Ramos (cell line): ENCODE measurements around the gene SCAF11.

ENCODE experiments used
- in situ Hi-C: fragments of 300-500 bp; cut with MboI; formaldehyde crosslinking; loops from one replicate; pipeline ENCODE4 v1.14.3; 2022; ENCODE audit warnings: low sequenced_read_pairs; ENCODE audit not compliant: unreplicated experiment

SCAF11 gene

GRCh38 chr12:45928309-45928708 lies 62.1 kb downstream of the SCAF11 start:
- in situ Hi-C loops, result no loop called here

GRCh38 chr12:45918818-45919217 lies 71.6 kb downstream of the SCAF11 start:
- in situ Hi-C loops, result no loop called here

GRCh38 chr12:45915405-45915804 lies 75.0 kb downstream of the SCAF11 start:
- in situ Hi-C loops, result no loop called here

GRCh38 chr12:45914090-45914489 lies 76.3 kb downstream of the SCAF11 start:
- in situ Hi-C loops, result no loop called here

GRCh38 chr12:45913631-45914030 lies 76.7 kb downstream of the SCAF11 start:
- in situ Hi-C loops, result no loop called here

- in situ Hi-C loops, result no loop called here
Measured at GRCh38 chr12:45912774-45913173, 77.6 kb downstream of the SCAF11 start.

- in situ Hi-C loops, result no loop called here
Measured at GRCh38 chr12:45909041-45909713, 81.2 kb downstream of the SCAF11 start.

GRCh38 chr12:45907955-45908354 lies 82.4 kb downstream of the SCAF11 start:
- in situ Hi-C loops, result no loop called here

GRCh38 chr12:45898094-45898493 lies 92.3 kb downstream of the SCAF11 start:
- in situ Hi-C loops, result no loop called here

- in situ Hi-C loops, result no loop called here
Measured at GRCh38 chr12:45895961-45896360, 94.4 kb downstream of the SCAF11 start.

GRCh38 chr12:45893240-45893639 lies 97.1 kb downstream of the SCAF11 start:
- in situ Hi-C loops, result no loop called here

- in situ Hi-C loops, result no loop called here
Measured at GRCh38 chr12:45890276-45890675, 100.1 kb downstream of the SCAF11 start.

GRCh38 chr12:45887544-45887943 lies 102.8 kb downstream of the SCAF11 start:
- in situ Hi-C loops, result no loop called here

- in situ Hi-C loops, result no loop called here
Measured at GRCh38 chr12:45886685-45887084, 103.7 kb downstream of the SCAF11 start.

- in situ Hi-C loops, result no loop called here
Measured at GRCh38 chr12:45883187-45883586, 107.2 kb downstream of the SCAF11 start.

- in situ Hi-C loops, result no loop called here
Measured at GRCh38 chr12:45880533-45880932, 109.8 kb downstream of the SCAF11 start.

- in situ Hi-C loops, result no loop called here
Measured at GRCh38 chr12:45879363-45879895, 110.9 kb downstream of the SCAF11 start.

GRCh38 chr12:45878630-45879255 lies 111.6 kb downstream of the SCAF11 start:
- in situ Hi-C loops, result no loop called here

- in situ Hi-C loops, result no loop called here
Measured at GRCh38 chr12:45877069-45877468, 113.3 kb downstream of the SCAF11 start.

- in situ Hi-C loops, result no loop called here
Measured at GRCh38 chr12:45872446-45872845, 117.9 kb downstream of the SCAF11 start.
